HepG2 (cell line): ENCODE results near the gene EIF4ENIF1. TPM values are rescaled to one million over a fixed set of nuclear protein-coding genes. Genes with fewer than 3 reads are reported as not detected.

ENCODE experiments used
- EZH2 ChIP-seq: conservative IDR thresholded peaks from 2 replicates; pipeline ENCODE4 v1.6.1; 2012; ENCODE audit warnings: mild to moderate bottlenecking, low read depth, low read length, moderate library complexity
- GABPB1 ChIP-seq: IDR thresholded peaks from 2 replicates; pipeline ENCODE4 v1.6.1; 2016; ENCODE audit warnings: mild to moderate bottlenecking, missing genetic modification reagents, moderate library complexity, missing compliant biosample characterization
- GATAD2A ChIP-seq: IDR thresholded peaks from 2 replicates; pipeline ENCODE4 v1.6.1; 2016
- GTF2F1 ChIP-seq: fragments of 150-350 bp; IDR thresholded peaks from 2 replicates; pipeline ENCODE4 v1.6.1; 2014; ENCODE audit warnings: low read length
- MAFK ChIP-seq, 2 experiments: IDR thresholded peaks in 1 of 2; conservative IDR thresholded peaks in 1 of 2; 2 replicates each; pipeline ENCODE4 v1.6.1; 2011; ENCODE audit warnings: improper control_type of control experiment in 2 of 2, low read length in 2 of 2
- MZF1 ChIP-seq: sonication (generic); formaldehyde crosslinking; IDR thresholded peaks from 2 replicates; pipeline ENCODE4 v1.8.1; 2023; ENCODE audit warnings: mild to moderate bottlenecking, missing genetic modification reagents, borderline replicate concordance
- NFYB ChIP-seq: sonication (generic); formaldehyde crosslinking; IDR thresholded peaks from 2 replicates; pipeline ENCODE4 v1.4.0; 2020; ENCODE audit warnings: missing genetic modification reagents
- PPARG ChIP-seq: conservative IDR thresholded peaks from 2 replicates; pipeline ENCODE4 v1.6.1; 2016; ENCODE audit warnings: missing biosample characterization, missing genetic modification reagents
- RFX1 ChIP-seq: fragments of 450-650 bp; IDR thresholded peaks from 2 replicates; pipeline ENCODE4 v1.6.1; 2017
- ZBTB20 ChIP-seq: sonication (generic); formaldehyde crosslinking; IDR thresholded peaks from 2 replicates; pipeline ENCODE4 v1.8.1; 2023; ENCODE audit warnings: missing genetic modification reagents, low read depth, mild to moderate bottlenecking, borderline replicate concordance
- ZNF552 ChIP-seq: sonication (generic); formaldehyde crosslinking; IDR thresholded peaks from 2 replicates; pipeline ENCODE4 v1.9.0; 2022; ENCODE audit warnings: missing genetic modification reagents, mild to moderate bottlenecking, borderline replicate concordance
- ZNF776 ChIP-seq: sonication (generic); formaldehyde crosslinking; IDR thresholded peaks from 2 replicates; pipeline ENCODE4 v1.4.0; 2020; ENCODE audit warnings: mild to moderate bottlenecking, missing genetic modification reagents
- polyA plus RNA-seq, 8 experiments: library from polyadenylated mRNA; depleted of rRNA in 3 of 8; stranded (reverse) in 7 of 8; unstranded in 1 of 8; fragments of >200 nt; fragmentation: Illumina TruSeq in 4 of 8; extraction: Trizol in 4 of 8; gene quantifications; 2 replicates each; pipeline versions ENCODE4 v1.2.1 to v1.2.3, GENCODE V29; 2011 to 2016; ENCODE audit warnings: low read depth in 4 of 8, missing spikeins in 1 of 8, mixed read lengths in 1 of 8; ENCODE audit not compliant: insufficient read depth in 1 of 8
- total RNA-seq, 5 experiments: library from RNA; depleted of rRNA; stranded (reverse); fragments of >200 nt; fragmentation: Illumina TruSeq; extraction: Trizol; gene quantifications; 2 replicates each; pipeline ENCODE4 v1.2.3, GENCODE V29; 2016; ENCODE audit warnings: low read depth in 1 of 5
- TF ChIP-seq, protein P1 (sequence below): sonication (generic); formaldehyde crosslinking; IDR thresholded peaks from 2 replicates; pipeline ENCODE4 v1.4.0; 2020; ENCODE audit warnings: missing genetic modification reagents, mild to moderate bottlenecking, borderline replicate concordance
- TF ChIP-seq, protein P2 (sequence below): sonication (generic); formaldehyde crosslinking; IDR thresholded peaks from 2 replicates; pipeline ENCODE4 v1.4.0; 2020; ENCODE audit warnings: missing genetic modification reagents
- TF ChIP-seq, protein P3 (sequence below): fragments of 450-650 bp; IDR thresholded peaks from 2 replicates; pipeline ENCODE4 v1.6.1; 2016
- TF ChIP-seq, protein P4 (sequence below): sonication (generic); formaldehyde crosslinking; IDR thresholded peaks from 2 replicates; pipeline ENCODE4 v1.5.0; 2020; ENCODE audit warnings: missing genetic modification reagents
- TF ChIP-seq, protein P5 (sequence below): sonication (generic); formaldehyde crosslinking; conservative IDR thresholded peaks from 2 replicates; pipeline ENCODE4 v1.4.0; 2020; ENCODE audit warnings: missing genetic modification reagents
- TF ChIP-seq, protein P6 (sequence below): IDR thresholded peaks from 2 replicates; pipeline ENCODE4 v1.6.1; 2016; ENCODE audit warnings: mild to moderate bottlenecking
- TF ChIP-seq, protein P7 (sequence below): sonication (generic); formaldehyde crosslinking; IDR thresholded peaks from 2 replicates; pipeline ENCODE4 v1.5.0; 2020; ENCODE audit warnings: missing genetic modification reagents

EIF4ENIF1 gene
- total and polyA plus RNA-seq, 2 of the 13 experiments (the other 11 are each of a cell fraction or from before 2014, with no cell fraction given) = 11.9 to 12.3 TPM

DNA sequence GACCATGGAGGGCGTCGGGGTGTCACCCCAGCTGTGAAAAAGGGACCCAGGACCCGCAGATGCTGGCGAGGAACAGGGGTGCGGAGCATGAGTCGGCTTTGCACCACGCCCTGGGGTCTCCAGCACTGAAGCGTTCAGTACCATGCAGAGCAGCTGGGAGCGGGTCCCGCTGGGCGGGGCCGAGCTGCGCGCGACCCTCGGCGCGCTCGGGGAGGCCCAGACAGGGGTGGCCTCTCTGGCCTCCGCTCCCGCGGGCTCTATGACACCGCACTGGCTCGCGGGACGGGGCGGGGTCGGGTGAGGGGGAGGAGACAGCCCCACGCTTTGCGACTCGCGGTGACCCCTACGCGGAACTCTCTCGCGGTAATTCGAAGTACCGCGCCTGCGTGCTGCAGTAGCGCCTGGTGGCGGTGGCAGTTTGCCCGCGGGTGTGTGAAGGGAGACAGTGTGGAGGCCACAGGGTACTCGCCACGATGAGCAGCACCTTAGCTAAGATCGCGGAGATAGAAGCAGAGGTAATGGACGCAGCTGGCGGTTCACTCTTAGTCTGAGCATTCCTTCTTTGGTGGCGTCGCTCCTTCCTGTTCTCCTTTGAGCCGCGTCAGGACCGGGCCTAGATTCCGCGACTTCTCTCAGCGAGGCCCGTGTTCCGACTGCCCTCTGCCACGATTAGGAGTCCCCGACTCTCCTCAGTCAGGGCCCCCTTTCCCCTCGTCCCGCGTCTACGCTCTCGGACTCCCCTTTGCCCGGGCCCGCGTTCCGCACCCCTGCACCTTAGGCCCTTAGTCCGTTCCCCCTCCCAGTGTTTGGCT, 90.2 kb downstream of the EIF4ENIF1 start, which contains the start of gene DRG1 (continued):
- TF ChIP-seq GABPB1 (CRISPR knock-in tag) (peak; percentile 89), PPARG (CRISPR knock-in tag) (no peak; the same call in 1 of the 2 replicates), MZF1 (CRISPR knock-in tag) (no peak), RFX1 (no peak), ZNF776 (no peak), ZNF552 (CRISPR knock-in tag) (no peak), GTF2F1 (no peak), NFYB (CRISPR knock-in tag) (no peak), EZH2 (no peak), ZBTB20 (no peak), GATAD2A (CRISPR knock-in tag) (peak; percentile 47), MAFK (conservative IDR thresholded peaks at IDR 0.05 in 1 of 2, IDR thresholded peaks at IDR 0.05 in 1 of 2; ENCODE audit: low read length in 2 of 2) (no peak)
- TF ChIP-seq, protein P1, sequence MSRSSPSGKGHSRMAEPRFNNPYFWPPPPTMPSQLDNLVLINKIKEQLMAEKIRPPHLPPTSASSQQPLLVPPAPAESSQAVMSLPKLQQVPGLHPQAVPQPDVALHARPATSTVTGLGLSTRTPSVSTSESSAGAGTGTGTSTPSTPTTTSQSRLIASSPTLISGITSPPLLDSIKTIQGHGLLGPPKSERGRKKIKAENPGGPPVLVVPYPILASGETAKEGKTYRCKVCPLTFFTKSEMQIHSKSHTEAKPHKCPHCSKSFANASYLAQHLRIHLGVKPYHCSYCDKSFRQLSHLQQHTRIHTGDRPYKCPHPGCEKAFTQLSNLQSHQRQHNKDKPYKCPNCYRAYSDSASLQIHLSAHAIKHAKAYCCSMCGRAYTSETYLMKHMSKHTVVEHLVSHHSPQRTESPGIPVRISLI (CRISPR knock-in tag) = peak; percentile 28; the same call in 1 of the 2 replicates
- TF ChIP-seq, protein P2, sequence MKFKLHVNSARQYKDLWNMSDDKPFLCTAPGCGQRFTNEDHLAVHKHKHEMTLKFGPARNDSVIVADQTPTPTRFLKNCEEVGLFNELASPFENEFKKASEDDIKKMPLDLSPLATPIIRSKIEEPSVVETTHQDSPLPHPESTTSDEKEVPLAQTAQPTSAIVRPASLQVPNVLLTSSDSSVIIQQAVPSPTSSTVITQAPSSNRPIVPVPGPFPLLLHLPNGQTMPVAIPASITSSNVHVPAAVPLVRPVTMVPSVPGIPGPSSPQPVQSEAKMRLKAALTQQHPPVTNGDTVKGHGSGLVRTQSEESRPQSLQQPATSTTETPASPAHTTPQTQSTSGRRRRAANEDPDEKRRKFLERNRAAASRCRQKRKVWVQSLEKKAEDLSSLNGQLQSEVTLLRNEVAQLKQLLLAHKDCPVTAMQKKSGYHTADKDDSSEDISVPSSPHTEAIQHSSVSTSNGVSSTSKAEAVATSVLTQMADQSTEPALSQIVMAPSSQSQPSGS (CRISPR knock-in tag) = peak; percentile 54; the same call in 1 of the 2 replicates
- TF ChIP-seq, protein P3, sequence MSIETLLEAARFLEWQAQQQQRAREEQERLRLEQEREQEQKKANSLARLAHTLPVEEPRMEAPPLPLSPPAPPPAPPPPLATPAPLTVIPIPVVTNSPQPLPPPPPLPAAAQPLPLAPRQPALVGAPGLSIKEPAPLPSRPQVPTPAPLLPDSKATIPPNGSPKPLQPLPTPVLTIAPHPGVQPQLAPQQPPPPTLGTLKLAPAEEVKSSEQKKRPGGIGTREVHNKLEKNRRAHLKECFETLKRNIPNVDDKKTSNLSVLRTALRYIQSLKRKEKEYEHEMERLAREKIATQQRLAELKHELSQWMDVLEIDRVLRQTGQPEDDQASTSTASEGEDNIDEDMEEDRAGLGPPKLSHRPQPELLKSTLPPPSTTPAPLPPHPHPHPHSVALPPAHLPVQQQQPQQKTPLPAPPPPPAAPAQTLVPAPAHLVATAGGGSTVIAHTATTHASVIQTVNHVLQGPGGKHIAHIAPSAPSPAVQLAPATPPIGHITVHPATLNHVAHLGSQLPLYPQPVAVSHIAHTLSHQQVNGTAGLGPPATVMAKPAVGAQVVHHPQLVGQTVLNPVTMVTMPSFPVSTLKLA = no peak
- TF ChIP-seq, protein P4, sequence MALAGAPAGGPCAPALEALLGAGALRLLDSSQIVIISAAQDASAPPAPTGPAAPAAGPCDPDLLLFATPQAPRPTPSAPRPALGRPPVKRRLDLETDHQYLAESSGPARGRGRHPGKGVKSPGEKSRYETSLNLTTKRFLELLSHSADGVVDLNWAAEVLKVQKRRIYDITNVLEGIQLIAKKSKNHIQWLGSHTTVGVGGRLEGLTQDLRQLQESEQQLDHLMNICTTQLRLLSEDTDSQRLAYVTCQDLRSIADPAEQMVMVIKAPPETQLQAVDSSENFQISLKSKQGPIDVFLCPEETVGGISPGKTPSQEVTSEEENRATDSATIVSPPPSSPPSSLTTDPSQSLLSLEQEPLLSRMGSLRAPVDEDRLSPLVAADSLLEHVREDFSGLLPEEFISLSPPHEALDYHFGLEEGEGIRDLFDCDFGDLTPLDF (CRISPR knock-in tag) = peak; percentile 88
- TF ChIP-seq, protein P5, sequence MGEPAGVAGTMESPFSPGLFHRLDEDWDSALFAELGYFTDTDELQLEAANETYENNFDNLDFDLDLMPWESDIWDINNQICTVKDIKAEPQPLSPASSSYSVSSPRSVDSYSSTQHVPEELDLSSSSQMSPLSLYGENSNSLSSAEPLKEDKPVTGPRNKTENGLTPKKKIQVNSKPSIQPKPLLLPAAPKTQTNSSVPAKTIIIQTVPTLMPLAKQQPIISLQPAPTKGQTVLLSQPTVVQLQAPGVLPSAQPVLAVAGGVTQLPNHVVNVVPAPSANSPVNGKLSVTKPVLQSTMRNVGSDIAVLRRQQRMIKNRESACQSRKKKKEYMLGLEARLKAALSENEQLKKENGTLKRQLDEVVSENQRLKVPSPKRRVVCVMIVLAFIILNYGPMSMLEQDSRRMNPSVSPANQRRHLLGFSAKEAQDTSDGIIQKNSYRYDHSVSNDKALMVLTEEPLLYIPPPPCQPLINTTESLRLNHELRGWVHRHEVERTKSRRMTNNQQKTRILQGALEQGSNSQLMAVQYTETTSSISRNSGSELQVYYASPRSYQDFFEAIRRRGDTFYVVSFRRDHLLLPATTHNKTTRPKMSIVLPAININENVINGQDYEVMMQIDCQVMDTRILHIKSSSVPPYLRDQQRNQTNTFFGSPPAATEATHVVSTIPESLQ (CRISPR knock-in tag) = no peak; the same call in 1 of the 2 replicates
- TF ChIP-seq, protein P6, sequence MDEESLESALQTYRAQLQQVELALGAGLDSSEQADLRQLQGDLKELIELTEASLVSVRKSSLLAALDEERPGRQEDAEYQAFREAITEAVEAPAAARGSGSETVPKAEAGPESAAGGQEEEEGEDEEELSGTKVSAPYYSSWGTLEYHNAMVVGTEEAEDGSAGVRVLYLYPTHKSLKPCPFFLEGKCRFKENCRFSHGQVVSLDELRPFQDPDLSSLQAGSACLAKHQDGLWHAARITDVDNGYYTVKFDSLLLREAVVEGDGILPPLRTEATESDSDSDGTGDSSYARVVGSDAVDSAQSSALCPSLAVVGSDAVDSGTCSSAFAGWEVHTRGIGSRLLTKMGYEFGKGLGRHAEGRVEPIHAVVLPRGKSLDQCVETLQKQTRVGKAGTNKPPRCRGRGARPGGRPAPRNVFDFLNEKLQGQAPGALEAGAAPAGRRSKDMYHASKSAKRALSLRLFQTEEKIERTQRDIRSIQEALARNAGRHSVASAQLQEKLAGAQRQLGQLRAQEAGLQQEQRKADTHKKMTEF = peak; percentile 84; the same call in 1 of the 2 replicates
- TF ChIP-seq, protein P7, sequence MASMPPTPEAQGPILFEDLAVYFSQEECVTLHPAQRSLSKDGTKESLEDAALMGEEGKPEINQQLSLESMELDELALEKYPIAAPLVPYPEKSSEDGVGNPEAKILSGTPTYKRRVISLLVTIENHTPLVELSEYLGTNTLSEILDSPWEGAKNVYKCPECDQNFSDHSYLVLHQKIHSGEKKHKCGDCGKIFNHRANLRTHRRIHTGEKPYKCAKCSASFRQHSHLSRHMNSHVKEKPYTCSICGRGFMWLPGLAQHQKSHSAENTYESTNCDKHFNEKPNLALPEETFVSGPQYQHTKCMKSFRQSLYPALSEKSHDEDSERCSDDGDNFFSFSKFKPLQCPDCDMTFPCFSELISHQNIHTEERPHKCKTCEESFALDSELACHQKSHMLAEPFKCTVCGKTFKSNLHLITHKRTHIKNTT (CRISPR knock-in tag) = 0 out of 2 replicates have a peak, but pooled peaks have one; percentile 9
